GM21786 (cell line): Measurements from ENCODE around the gene ZDHHC12.
A peak's percentile ranks its signal among the peaks of the same experiment; 100 is the strongest.

Experiments
- ATAC-seq: cut with Tn5 transposase; IDR thresholded peaks from one replicate; pipeline ENCODE4 v1.9.1; 2021; ENCODE audit not compliant: unreplicated experiment

The ZDHHC12 gene, protein sequence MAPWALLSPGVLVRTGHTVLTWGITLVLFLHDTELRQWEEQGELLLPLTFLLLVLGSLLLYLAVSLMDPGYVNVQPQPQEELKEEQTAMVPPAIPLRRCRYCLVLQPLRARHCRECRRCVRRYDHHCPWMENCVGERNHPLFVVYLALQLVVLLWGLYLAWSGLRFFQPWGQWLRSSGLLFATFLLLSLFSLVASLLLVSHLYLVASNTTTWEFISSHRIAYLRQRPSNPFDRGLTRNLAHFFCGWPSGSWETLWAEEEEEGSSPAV

DNA sequence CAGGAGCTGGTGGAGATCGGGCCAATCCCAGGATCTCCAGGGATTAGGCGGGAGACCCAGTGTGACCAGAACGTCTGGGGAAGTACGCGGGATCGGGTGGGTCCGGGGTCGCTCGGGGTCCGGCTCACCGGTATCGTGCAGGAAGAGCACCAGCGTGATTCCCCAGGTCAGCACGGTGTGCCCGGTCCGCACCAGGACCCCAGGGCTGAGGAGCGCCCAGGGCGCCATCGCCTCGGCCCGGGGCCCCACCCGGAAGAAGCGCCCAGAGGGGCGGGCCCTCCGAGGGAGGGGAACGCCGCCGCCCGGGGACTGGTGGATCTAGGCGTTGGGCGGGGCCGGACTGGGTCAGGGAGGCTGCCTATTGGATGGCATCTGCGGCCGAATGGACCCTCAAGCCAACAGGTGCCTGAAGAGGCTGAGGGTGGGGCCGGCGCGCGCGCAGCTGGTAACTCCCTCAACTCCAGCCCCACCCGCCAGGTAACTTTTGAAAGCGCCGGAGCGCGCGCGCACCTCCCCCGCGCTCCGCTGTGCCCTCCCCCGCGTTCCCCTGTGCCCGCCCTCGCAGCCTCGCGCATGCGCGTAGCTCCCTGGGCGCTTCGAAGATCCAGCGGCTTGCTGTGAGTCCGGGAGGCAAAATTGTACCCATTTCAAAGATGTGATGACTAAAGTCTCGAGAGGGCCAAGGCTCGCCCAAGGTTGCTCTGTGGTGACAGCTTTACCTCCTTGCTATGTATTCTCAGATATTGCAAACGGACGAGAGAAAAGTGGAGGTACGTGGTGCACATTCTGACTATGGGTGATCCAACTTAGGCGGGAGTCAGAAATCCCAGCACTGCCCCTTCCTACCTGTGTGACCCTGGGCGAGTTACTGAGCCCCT, at the start of gene ZDHHC12:
Gene ZDHHC12 (minus strand): TSS at position 262 of the 878 bp plus-strand sequence. CDS start 34 bp downstream, at position 228.
- ATAC-seq, result peak; percentile 90

DNA sequence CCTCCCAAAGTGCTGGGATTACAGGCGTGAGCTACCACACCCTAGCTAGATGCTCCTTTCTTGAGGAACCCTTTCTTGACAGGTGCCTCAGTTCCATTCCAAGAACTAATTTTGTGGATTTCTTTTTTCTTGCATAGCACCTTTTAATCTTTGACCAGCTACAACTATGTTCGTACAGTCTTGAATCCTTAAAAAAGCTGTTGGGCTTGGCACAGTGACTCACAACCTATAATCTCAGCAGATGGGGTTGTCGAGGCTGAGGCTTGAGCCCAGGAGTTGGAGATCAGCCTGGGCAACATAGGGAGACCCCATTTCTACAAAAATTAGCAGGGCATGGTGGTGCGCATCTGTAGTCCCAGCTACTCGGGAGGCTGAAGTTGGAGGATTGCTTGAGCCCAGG, 49.1 kb upstream of the ZDHHC12 start:
- no peak for ATAC-seq

DNA sequence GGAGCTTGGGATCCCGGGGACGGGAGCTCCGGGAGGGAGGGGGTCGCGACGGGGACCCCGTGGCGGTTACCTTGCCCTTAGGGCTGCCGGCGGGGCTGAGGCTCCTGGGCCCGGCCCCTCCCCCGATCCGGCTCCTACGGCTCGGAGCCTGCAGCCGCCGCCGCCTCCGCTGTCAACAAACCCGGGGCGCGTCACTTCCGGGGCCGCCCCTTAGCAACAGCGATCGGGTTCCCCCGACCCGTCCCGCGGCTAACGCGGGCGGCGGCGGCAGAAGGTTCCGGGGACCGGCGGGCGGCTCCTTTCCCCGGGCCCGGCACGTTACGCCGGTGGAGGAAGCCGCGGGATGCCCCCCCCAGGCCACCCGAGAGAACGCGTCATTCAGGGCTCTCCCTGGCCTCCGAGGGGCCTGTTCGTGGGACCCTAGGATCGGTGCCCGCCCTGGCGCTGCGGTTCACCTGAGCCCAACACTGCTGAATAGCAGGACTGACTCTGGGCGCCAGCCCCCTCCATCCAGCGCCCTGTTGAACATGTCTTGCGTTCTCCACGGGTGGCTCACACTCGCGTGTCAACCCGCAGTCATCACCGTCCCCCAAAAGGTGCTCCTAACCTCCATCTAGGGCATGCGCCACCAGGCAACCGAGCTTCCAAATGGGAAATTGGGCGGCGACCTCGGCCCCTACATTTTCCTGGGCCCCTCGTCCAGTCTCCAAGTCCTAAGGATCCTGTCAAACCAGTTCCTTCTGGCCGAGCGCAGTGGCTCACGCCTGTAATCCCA, 48.0 kb upstream of the ZDHHC12 start, which contains the start of gene ZER1:
Gene ZER1 (minus strand): TSS at position 183 of the 775 bp plus-strand sequence. CDS start 16,362 bp downstream, outside the sequence.
- peak; percentile 88 for ATAC-seq

DNA sequence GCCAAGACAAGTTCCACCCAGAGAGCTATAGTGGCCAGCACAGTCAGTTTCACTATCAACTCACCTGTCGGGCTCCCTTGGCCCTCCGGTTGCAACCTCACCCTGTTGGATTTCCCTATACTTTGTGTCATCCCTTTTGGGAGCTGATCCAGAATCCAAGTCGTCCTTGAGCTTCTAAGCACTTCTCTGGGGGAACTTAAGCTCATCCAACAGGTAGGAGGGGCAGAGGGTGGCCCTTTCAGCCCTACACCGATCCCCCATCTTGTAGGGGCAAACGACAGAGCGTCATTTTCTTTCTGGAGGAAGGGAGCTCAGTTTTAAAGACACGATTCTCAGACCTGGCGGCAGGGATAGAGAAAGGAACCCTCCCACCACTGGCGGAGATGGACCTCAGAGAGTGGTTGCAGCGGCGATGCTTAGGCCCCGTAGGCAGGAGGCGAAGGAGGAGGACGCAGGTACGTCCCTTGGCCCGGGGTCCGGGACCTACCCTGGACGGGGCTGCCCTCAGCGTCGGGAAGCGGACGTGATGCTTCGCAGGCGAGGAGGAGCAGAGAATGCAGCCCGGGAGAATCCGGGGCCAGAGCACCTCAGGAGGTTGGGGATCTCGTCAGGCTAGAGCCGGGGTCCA, 47.3 kb upstream of the ZDHHC12 start:
- peak; percentile 27 for ATAC-seq

DNA sequence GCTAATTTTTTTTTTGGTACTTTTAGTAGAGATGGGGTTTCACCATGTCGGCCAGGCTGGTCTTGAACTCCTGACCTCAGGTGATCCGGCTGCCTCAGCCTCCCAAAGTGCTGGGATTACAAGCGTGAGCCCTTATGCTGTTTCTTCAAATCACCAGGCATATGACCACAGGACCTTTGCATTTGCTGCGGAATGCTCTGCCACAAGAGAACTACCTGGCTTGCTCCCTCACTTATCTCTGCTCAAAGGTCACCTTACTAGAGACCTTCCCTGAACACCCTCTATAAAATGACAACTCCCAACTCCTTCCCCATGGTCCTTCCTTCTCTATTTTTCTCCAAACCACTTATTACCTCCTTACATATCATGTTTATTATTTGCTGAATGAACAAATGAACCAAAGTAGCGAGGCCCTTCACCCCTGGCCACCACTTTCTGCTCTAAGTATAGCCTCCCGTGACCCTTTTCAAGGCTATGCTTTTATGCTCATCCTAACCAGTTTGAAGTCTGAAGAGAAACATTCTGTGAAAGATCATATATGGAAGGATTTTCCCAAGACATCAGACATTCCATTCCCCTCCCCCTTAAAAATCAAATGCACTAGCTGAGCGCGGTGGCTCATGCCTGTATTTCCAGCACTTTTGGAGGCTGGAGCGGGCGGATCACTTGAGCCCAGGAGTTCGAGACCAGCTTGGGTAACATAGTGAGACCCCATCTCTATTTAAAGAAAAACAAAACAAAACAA, 46.5 kb upstream of the ZDHHC12 start:
- no peak for ATAC-seq

DNA sequence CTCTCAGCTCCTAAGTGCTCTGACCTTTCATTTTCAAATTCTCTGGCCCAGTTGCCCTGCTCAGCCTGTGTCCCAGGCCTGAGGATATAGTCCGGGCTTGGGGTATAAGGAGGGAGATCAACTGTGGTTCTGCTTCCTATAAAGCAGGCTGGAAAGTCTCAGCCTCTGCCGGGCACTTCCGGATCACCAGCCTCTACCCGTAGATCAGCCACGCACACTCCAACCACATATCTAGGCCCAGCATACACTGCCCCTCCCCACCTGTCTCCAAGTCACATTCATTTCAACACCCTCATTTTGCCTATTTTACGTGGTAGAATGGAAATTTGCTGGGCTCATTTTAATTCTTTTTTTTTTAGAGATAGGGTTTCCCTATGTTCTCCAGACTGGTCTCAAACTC, 44.7 kb upstream of the ZDHHC12 start:
- no peak for ATAC-seq

DNA sequence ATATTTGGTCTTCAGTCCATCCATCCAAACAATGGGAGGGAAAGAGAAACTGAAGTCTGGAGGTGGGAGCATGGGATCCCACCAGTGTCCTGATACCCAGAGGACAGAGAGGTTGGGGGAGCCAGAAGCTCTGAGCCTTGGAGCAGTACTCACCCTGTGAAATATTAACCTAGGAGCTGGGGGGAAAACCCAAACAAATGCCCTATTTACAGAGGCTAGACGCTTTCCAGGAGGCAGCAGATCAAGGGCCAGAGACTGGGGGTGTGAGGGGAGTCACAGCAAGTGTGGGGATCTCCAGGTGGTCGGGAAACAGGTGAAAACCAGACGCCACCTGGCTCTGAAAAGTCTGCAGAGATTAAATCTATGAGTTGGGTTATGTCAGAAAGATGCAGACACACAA, 41.6 kb upstream of the ZDHHC12 start:
- no peak for ATAC-seq

DNA sequence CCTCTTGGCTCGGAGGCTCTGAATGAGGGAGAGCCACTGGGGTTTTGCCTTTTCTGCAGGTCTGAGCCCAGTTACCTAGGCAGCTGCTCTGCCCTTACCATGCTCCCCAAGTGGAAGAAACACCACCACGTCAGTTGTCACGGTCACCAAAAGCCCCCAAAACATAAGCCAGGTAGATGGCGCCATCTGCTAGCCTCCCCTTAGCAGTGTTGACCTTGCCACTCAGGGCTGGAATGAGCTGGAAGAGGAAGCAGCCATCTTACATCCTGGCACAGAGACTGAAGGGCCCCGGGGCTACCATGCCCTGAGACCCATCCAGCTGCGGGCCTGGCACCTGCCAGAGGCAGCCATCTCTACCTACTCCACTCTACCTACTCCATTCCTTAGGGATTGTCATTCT, 40.4 kb upstream of the ZDHHC12 start:
- ATAC-seq, result no peak

DNA sequence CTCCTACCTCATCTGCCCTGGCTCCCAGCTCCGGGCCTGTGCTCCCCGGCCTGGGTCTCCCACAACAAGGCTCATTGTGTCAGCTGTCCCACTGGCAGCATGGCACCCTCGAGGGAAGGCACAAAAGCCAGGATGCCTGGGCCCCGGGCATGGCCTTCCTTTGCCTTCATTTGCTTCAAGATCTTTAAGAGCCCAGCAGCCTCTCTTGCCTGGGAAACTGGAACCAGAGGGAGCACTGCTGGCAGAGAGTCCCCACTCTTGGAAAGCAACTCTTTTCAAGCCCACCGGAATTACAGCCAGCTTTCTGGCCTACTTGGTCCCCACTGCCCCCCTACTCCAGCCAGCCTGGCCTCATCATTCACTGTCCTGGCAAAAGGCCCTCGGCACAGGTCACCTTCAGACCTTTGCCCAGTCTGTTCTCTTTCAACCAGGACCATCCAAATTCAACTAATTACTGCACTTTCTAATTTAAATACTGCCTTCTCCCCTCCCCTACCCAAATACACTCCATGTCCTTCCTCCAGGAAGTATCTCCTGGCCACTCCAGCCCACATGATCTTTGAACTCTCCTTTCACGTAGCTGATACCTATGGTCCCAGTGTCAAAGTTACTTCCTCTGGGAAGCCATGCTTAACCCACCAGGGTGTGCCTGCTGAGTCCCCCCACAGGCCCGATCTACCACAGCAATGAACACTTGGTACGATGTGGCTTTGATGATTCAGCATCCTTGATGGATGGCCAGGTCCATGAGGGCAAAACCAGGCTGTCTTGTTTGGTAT, 38.9 kb upstream of the ZDHHC12 start:
- no peak for ATAC-seq

DNA sequence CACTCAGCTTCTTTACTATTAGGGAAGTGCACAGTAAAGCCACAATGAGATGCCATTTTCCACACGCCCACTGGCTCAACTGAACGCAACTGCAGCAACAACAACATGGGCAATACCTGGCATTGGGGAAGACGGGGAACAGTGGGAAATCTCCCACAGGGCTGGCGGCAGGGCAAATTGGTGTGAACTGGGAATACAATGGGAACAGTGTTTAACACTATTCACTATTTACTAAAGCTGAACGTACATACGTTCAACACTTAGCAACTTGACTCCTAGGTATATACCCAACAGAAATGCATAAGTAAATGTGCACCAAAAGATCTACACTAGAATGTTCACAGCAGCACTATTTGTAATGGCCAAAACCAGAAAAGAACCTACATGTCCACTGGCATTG, 33.7 kb upstream of the ZDHHC12 start:
- ATAC-seq, result no peak

DNA sequence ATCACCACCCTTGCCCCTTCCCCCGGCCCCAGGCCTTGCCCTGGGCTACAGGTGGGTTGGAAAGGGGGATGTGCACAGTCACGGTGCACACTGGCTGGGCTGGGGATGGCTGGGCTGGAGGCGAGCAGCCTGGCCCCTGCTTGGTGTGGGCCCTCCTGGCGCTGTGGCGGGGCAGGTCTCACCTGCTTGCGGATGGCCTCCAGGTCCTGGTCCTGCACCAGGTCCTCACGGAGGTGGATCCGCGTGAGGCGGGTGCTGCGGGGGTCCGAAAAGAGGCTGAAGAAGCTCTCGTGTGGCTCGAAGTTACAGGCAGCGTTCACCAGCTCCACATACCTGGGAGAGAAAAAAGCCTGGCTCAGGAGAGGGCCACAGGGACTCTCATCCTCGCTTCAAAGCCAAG, 29.7 kb upstream of the ZDHHC12 start:
- ATAC-seq, result no peak

DNA sequence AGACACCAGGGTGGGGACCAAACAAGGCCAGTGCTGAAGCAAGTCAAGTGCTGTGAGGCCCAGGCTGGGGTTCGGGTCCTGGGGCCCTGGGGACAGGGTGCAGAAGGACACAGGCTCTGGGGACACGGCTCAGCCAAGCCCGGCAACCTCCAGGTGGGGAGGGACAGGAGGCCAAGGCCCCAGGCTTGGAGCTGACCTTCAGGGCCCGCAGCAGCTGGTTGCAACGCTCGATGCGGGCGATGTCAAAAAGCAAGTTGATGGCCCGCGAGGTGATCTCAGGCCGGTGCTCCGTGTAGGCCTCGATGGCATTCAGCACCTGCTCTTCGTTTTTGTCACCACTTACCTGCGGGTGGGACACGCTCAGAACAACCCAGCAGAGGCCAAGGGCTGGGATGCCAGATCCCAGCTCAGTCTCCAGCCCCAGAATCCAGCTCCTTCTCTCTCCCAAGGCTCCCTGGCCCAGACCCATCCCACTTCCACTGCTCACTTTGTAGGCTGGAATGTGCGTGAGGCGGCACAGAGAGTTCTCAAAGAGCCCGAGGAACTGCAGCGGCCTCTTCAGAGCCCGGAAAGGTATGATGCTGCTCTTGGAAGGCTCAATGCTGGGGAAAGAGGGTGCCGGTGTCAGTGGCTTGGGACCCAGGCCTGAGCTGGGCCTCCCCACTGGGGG, 27.1 kb upstream of the ZDHHC12 start:
- no peak for ATAC-seq

DNA sequence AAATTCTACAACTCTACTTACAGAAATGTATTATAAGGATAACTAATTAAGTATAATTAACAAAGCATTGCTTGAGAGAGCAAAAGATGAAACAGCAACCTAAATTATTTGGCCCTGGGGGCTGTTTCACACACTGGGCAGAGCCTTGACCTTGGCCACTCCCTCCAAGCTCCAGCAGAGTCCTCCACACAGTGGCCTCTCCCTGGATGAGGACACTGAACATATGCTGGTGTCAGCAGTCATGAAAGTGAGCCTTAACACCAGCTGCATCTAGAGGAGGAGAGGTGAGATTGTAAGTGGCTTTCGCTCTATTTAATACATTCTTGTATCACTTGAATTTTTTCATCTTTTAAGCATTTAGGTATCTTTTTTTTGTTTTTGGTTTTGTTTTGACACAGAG, 23.3 kb upstream of the ZDHHC12 start:
- no peak for ATAC-seq

DNA sequence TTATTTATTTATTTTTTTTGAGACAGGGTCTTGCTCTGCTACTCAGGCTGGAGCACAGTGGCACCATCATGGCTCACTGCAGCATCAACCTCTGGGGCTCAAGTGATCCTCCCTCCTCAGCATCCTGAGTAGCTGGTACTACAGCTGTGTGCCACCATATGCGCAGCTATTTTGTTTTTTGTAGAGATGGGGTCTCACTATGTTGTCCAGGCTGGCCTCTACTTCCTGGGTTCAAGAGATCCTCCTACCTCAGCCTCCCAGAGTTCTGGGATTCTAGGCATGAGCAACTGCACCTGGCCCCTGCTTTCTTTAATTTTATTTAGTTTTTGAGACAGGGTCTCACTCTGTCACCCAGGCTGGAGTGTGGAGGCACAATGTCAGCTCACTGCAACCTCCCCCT, 19.5 kb upstream of the ZDHHC12 start:
- no peak for ATAC-seq

DNA sequence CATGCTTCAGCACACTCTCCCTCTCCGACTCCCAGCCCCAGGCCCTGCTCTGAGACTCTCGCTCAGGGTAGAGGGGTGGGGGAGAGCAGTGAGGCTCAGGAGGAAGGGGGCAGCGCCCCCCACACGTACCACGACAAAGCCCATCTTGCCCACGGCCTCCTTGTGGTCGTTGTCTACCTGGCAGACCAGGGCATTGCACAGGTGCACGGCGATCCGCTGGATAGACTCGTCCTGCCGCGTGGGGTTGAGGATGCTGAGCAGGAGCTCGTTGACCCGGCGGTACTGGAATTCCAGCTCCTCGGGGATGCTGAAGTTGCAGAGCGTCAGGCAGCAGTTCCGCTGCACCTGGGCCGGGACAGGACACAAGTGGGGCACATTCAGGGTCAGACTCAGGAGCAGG, 18.5 kb upstream of the ZDHHC12 start:
- no peak for ATAC-seq

DNA sequence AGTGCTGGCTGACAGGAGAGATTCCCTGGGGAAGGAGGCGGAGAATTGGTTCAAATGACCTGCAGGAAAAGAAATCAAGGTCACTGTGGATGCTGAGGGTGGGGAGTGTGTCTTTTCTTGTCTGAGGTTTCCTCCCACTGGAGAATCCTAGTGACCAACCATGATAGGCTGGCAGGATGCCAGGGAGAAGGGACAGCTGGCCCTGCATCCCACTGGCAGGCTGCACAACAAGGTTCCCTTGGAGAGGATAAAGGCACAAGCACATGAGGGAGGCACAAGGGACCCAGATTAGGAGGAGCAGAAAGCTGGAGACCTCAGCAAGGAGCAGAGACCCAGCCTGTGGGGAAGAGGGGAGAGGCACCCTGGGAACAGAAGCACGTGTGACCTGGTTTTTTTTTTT, 11.4 kb upstream of the ZDHHC12 start:
- ATAC-seq, result no peak

DNA sequence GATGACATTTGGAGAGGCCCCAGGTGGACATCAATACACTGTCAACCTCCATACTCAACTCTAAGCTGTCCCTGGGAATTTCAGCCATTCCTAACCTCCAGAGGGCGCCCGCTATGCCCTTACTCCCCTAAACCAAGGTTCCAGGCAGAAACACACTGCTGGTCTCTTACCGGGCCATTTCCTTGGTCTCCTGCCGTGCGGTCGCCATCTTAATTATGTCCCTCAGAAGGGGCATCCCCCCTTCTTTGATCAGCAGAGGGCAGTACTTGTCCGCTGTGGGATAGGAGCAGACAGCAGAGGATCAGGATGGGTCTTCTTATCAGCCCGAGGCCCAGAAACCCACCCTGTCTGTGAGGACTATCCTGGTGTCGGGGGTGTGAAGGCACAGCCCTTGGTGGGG, 9.3 kb upstream of the ZDHHC12 start:
- ATAC-seq, result no peak

DNA sequence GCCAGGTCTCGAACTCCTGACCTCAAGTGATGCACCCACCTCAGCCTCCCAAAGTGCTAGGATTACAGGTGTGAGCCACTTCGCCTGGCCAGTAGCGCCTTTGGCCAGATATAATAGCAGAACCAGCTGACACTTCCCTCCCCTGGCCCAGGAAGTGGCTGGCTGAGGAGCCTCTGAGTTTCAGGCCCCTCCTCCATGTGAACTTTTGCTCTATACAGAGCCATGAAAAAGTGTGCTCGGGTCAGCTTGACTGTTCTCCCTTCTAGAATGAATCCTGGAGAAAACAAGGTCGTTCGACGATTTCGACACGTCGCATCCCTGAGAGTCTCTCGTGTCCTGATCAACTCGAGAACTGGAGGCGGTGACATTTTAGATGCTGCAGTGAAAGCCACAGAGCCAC, 8.6 kb upstream of the ZDHHC12 start:
- ATAC-seq, result no peak

DNA sequence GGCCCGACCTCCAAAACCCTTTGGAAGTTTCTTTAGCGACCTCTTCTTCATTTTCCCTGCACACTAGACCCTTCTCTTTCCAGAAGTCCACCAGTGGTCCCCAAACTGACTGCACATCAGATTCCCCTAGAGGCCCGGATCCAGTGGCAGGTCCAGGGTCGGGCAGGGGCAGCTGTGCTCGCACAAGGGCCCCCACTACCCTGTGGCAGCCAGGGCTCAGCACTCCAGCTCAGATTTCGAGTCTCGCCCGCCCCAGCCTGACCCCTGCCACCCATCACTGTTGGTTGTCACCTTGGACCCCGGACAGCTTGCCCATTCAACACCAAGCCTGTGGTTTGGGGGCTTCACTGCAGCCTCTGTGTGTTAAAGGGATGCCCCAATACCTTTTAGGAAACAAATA, 7.8 kb upstream of the ZDHHC12 start:
- ATAC-seq, result no peak
